Measurements from ENCODE around the gene OR14C36.

OR14C36 gene

DNA sequence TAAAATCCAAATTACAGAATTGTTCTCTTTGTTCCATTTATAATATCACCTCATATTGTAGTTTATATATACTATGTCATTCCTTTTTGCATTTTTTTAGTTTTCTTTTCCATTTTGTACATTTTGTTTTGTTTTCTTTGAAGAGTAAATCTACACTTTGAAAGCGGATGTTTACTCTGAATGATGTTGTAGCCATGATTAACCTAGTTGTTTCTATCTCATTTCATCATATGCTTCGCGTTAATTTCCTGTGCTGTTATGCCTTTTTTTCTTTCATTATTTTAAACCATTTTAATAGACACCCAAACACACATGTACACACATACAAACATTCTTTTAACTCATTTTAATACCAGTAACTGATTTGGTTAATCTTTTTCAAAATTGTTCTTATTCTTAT is 32.3 kb downstream of the OR14C36 start:
- DNase-seq (ENCODE audit: low read depth), result no peak
- H3K4me3 ChIP-seq (replicated peaks; ENCODE audit: low read depth, low read length), result no peak overlapping the region
- TF ChIP-seq CTCF (IDR thresholded peaks at IDR 0.05; ENCODE audit: low read length, missing control alignments), result no peak

DNA sequence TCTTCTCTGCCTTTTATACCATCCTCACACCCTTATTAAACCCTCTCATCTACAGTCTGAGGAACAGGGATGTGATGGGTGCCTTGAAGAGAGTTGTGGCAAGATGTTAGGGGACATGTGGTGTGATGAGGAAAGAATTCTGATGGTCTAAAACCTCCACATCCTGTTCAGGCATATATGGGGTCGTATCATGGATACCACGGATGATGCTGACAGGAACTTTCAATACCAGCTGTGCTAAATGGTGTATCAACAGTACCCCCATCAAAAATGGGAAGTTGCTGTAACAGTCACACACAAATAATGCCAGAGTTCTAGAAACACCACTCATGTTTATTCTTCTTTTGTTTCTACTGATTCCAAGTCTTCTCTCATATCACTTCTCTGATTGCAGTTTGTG is 39.9 kb downstream of the OR14C36 start:
- no peak for TF ChIP-seq CTCF (IDR thresholded peaks at IDR 0.05; ENCODE audit: low read length, missing control alignments)
- no peak for DNase-seq (ENCODE audit: low read depth)
- H3K4me3 ChIP-seq (replicated peaks; ENCODE audit: low read depth, low read length), result no peak overlapping the region

DNA sequence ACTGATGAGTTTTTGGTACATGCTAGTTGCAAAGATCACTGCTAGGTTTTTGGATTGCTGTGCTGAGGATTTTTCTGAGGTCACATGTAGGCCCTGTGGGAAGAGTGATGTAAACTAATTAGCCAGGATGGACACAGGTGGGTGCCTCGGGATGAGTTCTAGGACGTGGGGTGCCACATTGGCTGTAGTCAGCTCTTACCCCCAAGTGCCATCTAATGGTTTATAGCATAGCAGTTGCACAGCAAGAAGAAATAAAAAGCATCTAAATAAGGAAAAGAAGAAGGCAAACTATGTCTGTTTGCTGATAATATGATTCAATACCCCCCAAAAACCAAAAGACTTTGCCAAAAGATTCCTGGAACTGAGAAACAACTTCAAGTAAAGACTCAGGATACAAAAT is 44.5 kb downstream of the OR14C36 start:
- H3K4me3 ChIP-seq (replicated peaks; ENCODE audit: low read depth, low read length), result no peak overlapping the region
- no peak for TF ChIP-seq CTCF (IDR thresholded peaks at IDR 0.05; ENCODE audit: low read length, missing control alignments)
- no peak for DNase-seq (ENCODE audit: low read depth)

Data from fibroblast of pulmonary artery (primary cell).